Mucosa of stomach (tissue), 1 donor: ENCODE data around the gene RASA2.

Experiments used
- H3K27me3 ChIP-seq: one replicate; pipeline ENCODE4 v1.7.0; 2013; ENCODE audit warnings: mild to moderate bottlenecking, low read length; ENCODE audit not compliant: control insufficient read depth, insufficient read depth
- H3K36me3 ChIP-seq: one replicate; pipeline ENCODE4 v1.7.0; 2013; ENCODE audit warnings: low read length; ENCODE audit not compliant: control insufficient read depth, insufficient read depth
- H3K4me1 ChIP-seq: one replicate; pipeline ENCODE4 v1.7.0; 2013; ENCODE audit warnings: mild to moderate bottlenecking, low read length; ENCODE audit not compliant: control insufficient read depth, insufficient read depth
- H3K4me3 ChIP-seq: one replicate; pipeline ENCODE4 v1.7.0; 2013; ENCODE audit warnings: low read length
- H3K9ac ChIP-seq: one replicate; pipeline ENCODE4 v1.7.0; 2013; ENCODE audit warnings: mild to moderate bottlenecking, low read length, moderate library complexity
- H3K9me3 ChIP-seq: one replicate; pipeline ENCODE4 v1.7.0; 2013; ENCODE audit warnings: mild to moderate bottlenecking, low read length, moderate library complexity; ENCODE audit not compliant: control insufficient read depth
- donor health status: Pancreatic carcinoma.

RASA2 gene

DNA sequence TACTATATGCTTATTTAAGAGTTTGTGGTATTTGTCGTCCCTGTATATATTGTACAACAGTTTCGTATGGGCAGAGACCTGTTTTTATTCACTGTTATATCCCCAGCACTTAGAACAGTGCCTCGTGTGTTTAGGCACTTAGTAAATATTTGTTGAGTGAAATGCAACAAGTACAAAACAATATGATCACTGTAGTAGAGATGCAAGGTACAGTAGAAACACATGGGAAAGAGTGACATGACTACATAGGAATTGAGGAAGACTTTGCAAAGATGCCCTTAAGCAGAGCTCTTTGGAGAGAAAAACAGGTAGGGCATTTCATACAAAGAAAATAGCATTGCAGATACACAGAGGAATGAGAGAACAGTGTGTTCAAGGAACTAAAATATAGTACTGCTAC is 18.3 kb downstream of the RASA2 start:
- H3K27me3 ChIP-seq = peaks cover 51% of the 10 kb centered on the region
- no peaks in the 10 kb centered on the region for H3K4me1 ChIP-seq
- H3K4me3 ChIP-seq = no peak overlapping the region
- H3K36me3 ChIP-seq = no peaks in the 10 kb centered on the region
- no peaks in the 10 kb centered on the region for H3K9me3 ChIP-seq
- no peak overlapping the region for H3K9ac ChIP-seq

DNA sequence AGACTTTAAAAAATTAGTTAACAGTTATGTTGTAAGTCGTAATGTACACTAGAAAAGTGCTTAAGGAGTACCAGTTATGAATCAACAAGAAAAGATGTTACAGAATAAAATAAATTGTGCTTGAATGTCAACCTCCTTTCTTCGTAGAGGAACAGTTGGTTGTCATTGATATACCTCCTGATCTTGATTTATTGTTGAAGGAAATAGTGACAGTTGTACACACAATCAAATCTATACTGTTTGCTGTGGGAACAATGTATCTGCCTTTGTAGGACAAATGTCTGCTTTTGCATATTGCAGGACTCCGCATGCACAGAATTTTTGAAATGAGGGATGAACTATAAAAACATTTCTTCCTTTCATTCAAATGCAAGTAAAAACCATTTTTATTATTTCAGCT is 19.2 kb downstream of the RASA2 start:
- no peaks in the 10 kb centered on the region for H3K9me3 ChIP-seq
- no peaks in the 10 kb centered on the region for H3K36me3 ChIP-seq
- no peaks in the 10 kb centered on the region for H3K4me1 ChIP-seq
- H3K27me3 ChIP-seq = peaks cover 60% of the 10 kb centered on the region
- no peak overlapping the region for H3K9ac ChIP-seq
- H3K4me3 ChIP-seq = no peak overlapping the region

DNA sequence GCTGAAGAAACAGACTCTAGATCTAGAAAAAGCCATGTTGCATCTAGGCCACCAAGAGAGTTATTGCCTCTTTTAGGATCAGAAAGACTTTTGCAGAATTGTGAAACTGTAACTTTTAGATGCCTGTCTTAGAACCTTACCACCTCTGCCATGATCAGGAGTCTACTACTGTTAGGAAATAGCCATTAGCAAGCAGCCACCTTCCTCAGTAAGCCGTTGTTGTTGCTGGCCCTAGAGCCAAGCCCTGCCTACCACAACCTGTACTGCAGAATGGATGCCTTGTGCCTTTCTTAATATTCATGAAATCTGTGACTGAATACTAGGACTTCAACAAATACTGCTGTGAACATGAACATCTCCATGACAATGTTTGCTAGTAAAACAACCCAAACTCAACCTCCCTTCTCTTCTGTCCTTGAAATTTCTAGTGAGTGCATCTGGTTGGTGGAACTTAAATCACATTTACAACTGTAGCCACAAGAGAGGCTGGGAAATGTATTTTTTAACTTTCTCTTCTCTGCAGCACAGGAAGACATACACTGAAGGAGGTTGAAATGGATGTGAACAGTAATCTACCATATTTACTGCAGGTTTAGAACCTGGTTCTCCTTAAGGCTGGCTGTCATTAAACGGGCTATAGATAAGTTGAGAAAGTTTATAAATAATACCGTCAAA is 20.7 kb downstream of the RASA2 start:
- no peaks in the 10 kb centered on the region for H3K4me1 ChIP-seq

DNA sequence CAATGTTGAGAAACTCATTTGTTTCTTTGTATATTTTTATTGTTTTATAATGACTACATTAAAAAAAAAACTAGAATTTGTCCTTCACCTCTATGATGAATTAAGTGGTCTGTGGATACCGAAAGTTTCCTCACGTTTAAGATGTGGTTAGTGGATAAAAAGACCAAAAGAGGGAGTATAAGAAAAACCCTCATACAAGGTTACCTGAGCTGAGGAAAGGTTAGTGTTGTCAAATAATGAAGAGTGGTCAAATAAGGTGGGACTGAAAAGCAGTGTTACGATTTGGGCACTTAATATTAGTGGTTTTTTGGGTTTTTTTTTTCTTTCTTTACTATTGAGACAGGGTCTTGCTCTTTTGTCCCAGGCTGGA is 21.2 kb downstream of the RASA2 start:
- H3K4me3 ChIP-seq = no peak overlapping the region
- H3K36me3 ChIP-seq = no peaks in the 10 kb centered on the region
- no peaks in the 10 kb centered on the region for H3K9me3 ChIP-seq
- no peak overlapping the region for H3K9ac ChIP-seq
- H3K4me1 ChIP-seq = no peaks in the 10 kb centered on the region
- H3K27me3 ChIP-seq = peaks cover 56% of the 10 kb centered on the region

More for the DNA sequence above, 20.7 kb downstream of the RASA2 start:
- Histone ChIP-seq H3K27me3 (peaks cover 60% of the 10 kb centered on the region), H3K36me3 (no peaks in the 10 kb centered on the region), H3K9ac (no peak overlapping the region), H3K9me3 (no peaks in the 10 kb centered on the region), H3K4me3 (no peak overlapping the region)

DNA sequence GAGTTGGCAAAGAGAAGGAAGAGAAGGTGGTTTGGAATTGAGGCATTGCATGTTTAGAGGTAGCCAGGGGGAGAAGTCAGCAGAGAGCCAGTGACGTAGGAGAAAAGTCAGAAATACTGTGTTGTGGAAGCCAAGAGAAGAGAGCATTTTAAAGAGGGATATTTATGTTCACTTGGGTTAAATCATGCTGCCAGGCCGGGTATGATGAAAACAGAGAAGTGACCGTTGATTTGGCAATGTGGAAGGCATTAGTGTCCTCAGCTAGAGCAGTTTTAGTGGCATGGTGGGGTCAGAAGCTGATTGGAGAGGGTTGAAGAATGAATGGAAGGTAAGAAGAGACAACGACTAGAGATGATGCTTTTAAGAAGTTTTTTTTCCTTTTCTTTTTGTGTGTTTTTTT is 24.5 kb downstream of the RASA2 start:
- no peak overlapping the region for H3K4me3 ChIP-seq

DNA sequence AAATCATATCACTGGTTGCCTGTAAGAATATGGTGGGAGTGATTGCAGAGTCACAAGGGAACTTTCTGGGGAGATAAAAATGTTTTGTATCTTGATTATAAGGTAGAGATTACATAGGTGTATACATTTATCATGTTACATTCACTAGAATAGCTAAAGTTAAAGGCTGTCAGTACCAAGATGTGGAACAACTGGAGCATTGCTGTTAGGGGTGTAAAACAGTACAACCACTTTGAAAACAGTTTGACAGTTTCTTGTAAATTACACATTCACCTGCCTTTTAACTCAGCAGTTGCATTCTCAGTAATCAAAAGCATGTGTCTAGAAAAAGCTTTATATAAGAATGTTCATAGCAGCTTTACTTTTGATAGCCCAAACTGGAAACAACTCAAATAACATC is 27.6 kb downstream of the RASA2 start:
- H3K9me3 ChIP-seq = no peaks in the 10 kb centered on the region
- no peak overlapping the region for H3K9ac ChIP-seq
- H3K4me3 ChIP-seq = no peak overlapping the region
- H3K4me1 ChIP-seq = no peaks in the 10 kb centered on the region
- no peaks in the 10 kb centered on the region for H3K36me3 ChIP-seq
- H3K27me3 ChIP-seq = peaks cover 29% of the 10 kb centered on the region

More for the DNA sequence above, 24.5 kb downstream of the RASA2 start:
- H3K36me3 ChIP-seq = no peaks in the 10 kb centered on the region
- peaks cover 48% of the 10 kb centered on the region for H3K27me3 ChIP-seq
- no peaks in the 10 kb centered on the region for H3K4me1 ChIP-seq
- H3K9me3 ChIP-seq = no peaks in the 10 kb centered on the region
- H3K9ac ChIP-seq = no peak overlapping the region

DNA sequence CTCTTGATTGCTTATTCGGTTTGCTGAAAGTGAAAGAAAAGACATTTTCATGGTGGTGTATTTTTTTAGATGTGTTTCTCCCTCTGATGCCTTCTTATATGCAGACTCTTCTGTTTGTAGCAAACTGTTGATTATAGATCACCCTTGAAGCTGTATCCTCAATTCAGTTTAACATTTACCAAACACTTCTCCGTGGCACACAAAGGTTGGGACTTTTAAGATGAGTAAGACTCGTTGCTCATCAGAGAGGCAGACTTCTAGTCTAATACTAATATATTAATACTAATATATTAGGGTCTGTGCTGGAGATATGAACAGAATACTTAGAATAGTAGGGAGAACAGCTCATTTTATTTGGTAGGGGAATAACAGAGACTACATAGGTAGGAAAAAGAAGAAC is 32.8 kb downstream of the RASA2 start:
- Histone ChIP-seq H3K4me1 (no peaks in the 10 kb centered on the region), H3K4me3 (no peak overlapping the region), H3K36me3 (no peaks in the 10 kb centered on the region), H3K9me3 (no peaks in the 10 kb centered on the region), H3K27me3 (no peaks in the 10 kb centered on the region), H3K9ac (no peak overlapping the region)

DNA sequence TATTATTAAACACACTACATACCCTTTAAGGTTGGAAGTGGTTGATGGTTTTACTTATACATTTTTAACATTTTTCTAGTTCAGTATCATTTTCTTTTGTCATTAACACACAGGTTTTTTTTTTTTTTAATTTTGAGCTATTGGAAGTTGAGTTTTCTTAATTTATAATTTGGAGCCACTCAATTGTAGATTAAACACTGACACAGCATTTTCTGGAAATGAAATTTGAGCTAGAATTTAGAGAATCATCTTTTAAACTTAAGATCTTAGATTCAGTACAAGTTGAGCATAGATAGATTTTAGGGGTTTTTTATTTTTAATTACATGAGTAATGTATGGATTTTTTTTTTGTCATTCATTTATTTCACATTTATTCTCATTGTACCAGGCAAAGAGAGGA is 35.0 kb downstream of the RASA2 start:
- Histone ChIP-seq H3K4me3 (no peak overlapping the region), H3K9ac (no peak overlapping the region), H3K9me3 (no peaks in the 10 kb centered on the region), H3K4me1 (no peaks in the 10 kb centered on the region), H3K27me3 (no peaks in the 10 kb centered on the region), H3K36me3 (no peaks in the 10 kb centered on the region)

DNA sequence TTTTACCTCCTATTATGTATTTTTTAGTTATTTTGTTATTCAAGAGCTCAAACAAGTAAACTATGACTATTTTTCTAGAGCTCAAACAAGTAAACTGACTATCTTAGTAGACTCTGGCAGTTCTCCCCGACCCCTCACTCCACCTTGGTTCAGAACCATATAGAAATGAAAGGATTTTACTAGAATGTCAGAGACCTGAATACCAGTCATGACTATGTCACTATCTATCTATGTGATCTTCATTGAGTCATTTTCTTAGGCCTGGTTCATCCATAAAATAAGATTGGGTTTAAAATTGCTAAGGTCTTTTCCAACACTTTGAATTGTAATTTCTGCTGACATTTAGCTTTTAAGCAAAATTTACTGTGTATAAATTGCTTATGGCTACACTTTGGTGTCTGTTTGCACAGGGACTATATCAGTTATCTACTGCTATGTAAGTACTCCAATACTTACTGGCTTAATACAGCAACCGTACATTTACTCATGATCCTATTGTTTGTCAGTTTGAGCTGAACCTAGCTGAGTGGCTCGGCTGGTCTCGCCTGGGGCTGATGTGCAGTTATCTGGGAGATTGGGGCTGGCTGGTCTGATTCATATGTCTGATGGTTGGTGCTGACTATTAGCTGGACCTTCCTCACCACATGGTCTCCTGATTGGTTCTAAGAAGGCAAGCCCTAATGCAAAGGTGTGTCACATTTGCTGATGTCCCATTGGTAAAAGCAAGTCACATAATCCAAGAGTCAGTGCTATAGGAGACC is 37.0 kb downstream of the RASA2 start:
- Histone ChIP-seq H3K4me1 (no peaks in the 10 kb centered on the region), H3K9me3 (no peaks in the 10 kb centered on the region)

DNA sequence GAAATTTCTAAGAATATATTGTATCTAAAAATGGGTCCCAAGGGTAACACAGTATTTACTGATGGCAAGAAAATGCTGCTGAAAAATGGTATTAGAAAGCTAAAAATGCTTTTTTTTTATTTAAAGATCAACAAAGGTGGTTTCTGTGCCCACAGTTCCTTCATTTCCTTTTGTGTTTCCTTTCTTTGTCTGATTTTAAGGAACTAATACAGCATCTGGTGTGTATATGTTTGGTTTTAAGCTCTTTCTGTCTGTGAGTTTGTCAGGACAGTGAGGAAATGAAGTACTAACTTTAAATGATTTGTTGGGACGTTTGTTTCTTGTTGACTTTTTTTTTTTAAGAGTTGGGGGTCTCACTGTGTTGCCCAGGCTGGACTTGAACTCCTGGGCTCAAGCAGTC is 38.2 kb downstream of the RASA2 start:
- no peaks in the 10 kb centered on the region for H3K9me3 ChIP-seq
- no peaks in the 10 kb centered on the region for H3K4me1 ChIP-seq
- H3K36me3 ChIP-seq = no peaks in the 10 kb centered on the region
- no peak overlapping the region for H3K4me3 ChIP-seq
- no peak overlapping the region for H3K9ac ChIP-seq
- H3K27me3 ChIP-seq = no peaks in the 10 kb centered on the region

More for the DNA sequence above, 37.0 kb downstream of the RASA2 start:
- Histone ChIP-seq H3K27me3 (no peaks in the 10 kb centered on the region), H3K9ac (no peak overlapping the region), H3K4me3 (no peak overlapping the region), H3K36me3 (no peaks in the 10 kb centered on the region)

DNA sequence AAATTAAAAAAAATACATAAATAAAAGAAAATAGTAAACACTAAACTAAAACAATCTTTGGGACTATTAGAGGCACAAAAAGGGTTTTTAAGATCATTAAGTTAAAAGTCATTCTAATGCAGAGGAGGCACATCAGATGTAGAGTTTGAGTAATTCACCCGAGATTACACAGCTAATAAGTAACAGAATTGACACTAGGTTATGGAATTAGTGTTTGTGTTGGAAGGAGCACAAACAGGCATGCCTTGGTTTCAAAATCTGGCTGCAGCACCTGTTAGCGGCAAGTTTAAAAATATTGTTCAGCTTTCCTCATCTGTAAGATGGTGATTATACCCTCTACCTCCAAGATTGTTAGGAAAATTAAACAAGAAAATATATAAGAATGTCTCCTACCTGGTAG is 39.0 kb downstream of the RASA2 start:
- no peaks in the 10 kb centered on the region for H3K27me3 ChIP-seq
- H3K36me3 ChIP-seq = no peaks in the 10 kb centered on the region
- H3K9ac ChIP-seq = no peak overlapping the region
- no peaks in the 10 kb centered on the region for H3K9me3 ChIP-seq
- no peaks in the 10 kb centered on the region for H3K4me1 ChIP-seq
- H3K4me3 ChIP-seq = no peak overlapping the region

DNA sequence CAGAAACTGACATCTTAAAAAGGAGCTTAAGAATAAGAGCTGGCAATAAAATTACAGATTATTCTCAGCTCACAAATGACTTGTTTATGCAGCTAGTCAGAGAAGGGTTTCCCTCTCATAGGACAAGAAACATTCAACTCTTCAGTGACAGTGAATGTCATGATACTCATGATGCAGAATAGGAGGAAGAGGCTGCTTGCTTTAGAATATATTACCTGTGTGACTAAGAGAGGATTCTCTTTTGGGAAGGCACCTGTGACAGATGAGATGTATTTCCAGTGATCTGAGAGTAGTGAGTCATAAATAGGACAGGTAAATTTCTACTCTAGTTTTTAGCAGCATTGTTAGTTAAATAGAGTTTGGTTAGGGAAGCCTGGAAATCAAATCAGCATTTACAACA is 39.9 kb downstream of the RASA2 start:
- Histone ChIP-seq H3K27me3 (no peaks in the 10 kb centered on the region), H3K9ac (no peak overlapping the region), H3K9me3 (no peaks in the 10 kb centered on the region), H3K4me3 (no peak overlapping the region), H3K36me3 (no peaks in the 10 kb centered on the region), H3K4me1 (no peaks in the 10 kb centered on the region)
